ENCODE data around the gene CDC42EP3.

- no peak for TF ChIP-seq POLR2AphosphoS5 (IDR thresholded peaks at IDR 0.05)
- no peak for TF ChIP-seq POLR2A (IDR thresholded peaks at IDR 0.05)
- TF ChIP-seq CTCF (IDR thresholded peaks at IDR 0.05): no peak
These were observed 59.1 kb downstream of the CDC42EP3 start for GRCh38 chr2:37612382-37612781.
